HCT116 (cell line): Measurements from ENCODE around the gene NHP2.

Experiments used
- EZH2 ChIP-seq: fragments of 200-600 bp; sonication (generic); IDR thresholded peaks from 2 replicates; pipeline ENCODE4 v1.6.1; 2017; ENCODE audit warnings: antibody characterized with exemption, mixed run types
- EZH2phosphoT487 ChIP-seq: fragments of 200-600 bp; IDR thresholded peaks from 2 replicates; pipeline ENCODE4 v1.6.1; 2018; ENCODE audit warnings: antibody characterized with exemption, borderline replicate concordance
- POLR2A ChIP-seq: IDR thresholded peaks from 2 replicates; pipeline ENCODE4 v1.7.0; 2011; ENCODE audit warnings: borderline replicate concordance; ENCODE audit not compliant: insufficient read depth, insufficient read length; ENCODE audit errors: extremely low read depth
- POLR2AphosphoS5 ChIP-seq: IDR thresholded peaks from 2 replicates; pipeline ENCODE4 v1.6.1; 2011; ENCODE audit warnings: mild to moderate bottlenecking, low read depth, low read length, moderate library complexity
- RAD21 ChIP-seq: IDR thresholded peaks from 2 replicates; pipeline ENCODE4 v1.6.1; 2012; ENCODE audit warnings: low read depth, mild to moderate bottlenecking
- TF ChIP-seq, protein P1 (sequence below), 3 experiments: fragments of 200-600 bp in 1 of 3; sonication (generic) in 1 of 3; IDR thresholded peaks in 2 of 3; conservative IDR thresholded peaks in 1 of 3; 2 replicates each; pipeline ENCODE4 v1.5.1; 2012 to 2017; ENCODE audit warnings: low read depth in 2 of 3, low read length in 2 of 3, antibody characterized with exemption in 1 of 3, borderline replicate concordance in 1 of 3, control low read depth in 1 of 3, mild to moderate bottlenecking in 1 of 3, mixed read lengths in 1 of 3, mixed run types in 1 of 3, moderate library complexity in 1 of 3; ENCODE audit not compliant: insufficient read depth in 1 of 3
- TF ChIP-seq, protein P2 (sequence below): IDR thresholded peaks from 2 replicates; pipeline ENCODE4 v1.6.1; 2012

GRCh38 chr5:178153530-178154340, at the start of gene NHP2:
- TF ChIP-seq EZH2: no peak
- TF ChIP-seq POLR2A: peak; percentile 26
- TF ChIP-seq, protein P1, sequence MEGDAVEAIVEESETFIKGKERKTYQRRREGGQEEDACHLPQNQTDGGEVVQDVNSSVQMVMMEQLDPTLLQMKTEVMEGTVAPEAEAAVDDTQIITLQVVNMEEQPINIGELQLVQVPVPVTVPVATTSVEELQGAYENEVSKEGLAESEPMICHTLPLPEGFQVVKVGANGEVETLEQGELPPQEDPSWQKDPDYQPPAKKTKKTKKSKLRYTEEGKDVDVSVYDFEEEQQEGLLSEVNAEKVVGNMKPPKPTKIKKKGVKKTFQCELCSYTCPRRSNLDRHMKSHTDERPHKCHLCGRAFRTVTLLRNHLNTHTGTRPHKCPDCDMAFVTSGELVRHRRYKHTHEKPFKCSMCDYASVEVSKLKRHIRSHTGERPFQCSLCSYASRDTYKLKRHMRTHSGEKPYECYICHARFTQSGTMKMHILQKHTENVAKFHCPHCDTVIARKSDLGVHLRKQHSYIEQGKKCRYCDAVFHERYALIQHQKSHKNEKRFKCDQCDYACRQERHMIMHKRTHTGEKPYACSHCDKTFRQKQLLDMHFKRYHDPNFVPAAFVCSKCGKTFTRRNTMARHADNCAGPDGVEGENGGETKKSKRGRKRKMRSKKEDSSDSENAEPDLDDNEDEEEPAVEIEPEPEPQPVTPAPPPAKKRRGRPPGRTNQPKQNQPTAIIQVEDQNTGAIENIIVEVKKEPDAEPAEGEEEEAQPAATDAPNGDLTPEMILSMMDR (IDR thresholded peaks at IDR 0.05 in 2 of 3, conservative IDR thresholded peaks at IDR 0.05 in 1 of 3; ENCODE audit: borderline replicate concordance in 1 of 3, insufficient read depth in 1 of 3, low read depth in 2 of 3, low read length in 2 of 3): no peak
- TF ChIP-seq, protein P2, sequence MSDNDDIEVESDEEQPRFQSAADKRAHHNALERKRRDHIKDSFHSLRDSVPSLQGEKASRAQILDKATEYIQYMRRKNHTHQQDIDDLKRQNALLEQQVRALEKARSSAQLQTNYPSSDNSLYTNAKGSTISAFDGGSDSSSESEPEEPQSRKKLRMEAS: peak; percentile 98
- no peak for TF ChIP-seq RAD21
- TF ChIP-seq POLR2AphosphoS5: peak; percentile 68
- TF ChIP-seq EZH2phosphoT487: no peak
